Measurements from ENCODE around the gene RBP4. TPM values are rescaled to one million over a fixed set of nuclear protein-coding genes. Genes with fewer than 3 reads are reported as not detected.

RBP4 gene
- total RNA-seq, 2 donors from 2014 or later, result not detected

- ATAC-seq (replicated peaks in 1 of 2) (no peak), DNase-seq (no peak)
- H3K27ac Mint-ChIP-seq, result no peak overlapping the region
- H3K4me3 Mint-ChIP-seq, result no peak overlapping the region
- H3K9me3 Mint-ChIP-seq, result no peaks in the 10 kb centered on the region
- H3K4me1 Mint-ChIP-seq (ENCODE audit: low read depth), result no peaks in the 10 kb centered on the region
- H3K27me3 Mint-ChIP-seq (ENCODE audit: low read depth), result peaks cover 9% of the 10 kb centered on the region
- H3K36me3 Mint-ChIP-seq (ENCODE audit: insufficient read depth in 2 of 2), result no peaks in the 10 kb centered on the region
Measured at GRCh38 chr10:93591065-93591808, 9.8 kb downstream of the RBP4 start.

GRCh38 chr10:93590638-93591037 is 10.4 kb downstream of the RBP4 start:
- Mint-ChIP-seq H3K4me1 (ENCODE audit: low read depth) (no peaks in the 10 kb centered on the region), H3K9me3 (no peaks in the 10 kb centered on the region), H3K4me3 (no peak overlapping the region), H3K27me3 (ENCODE audit: low read depth) (peaks cover 9% of the 10 kb centered on the region), H3K27ac (no peak overlapping the region), H3K36me3 (ENCODE audit: insufficient read depth in 2 of 2) (no peaks in the 10 kb centered on the region)
- ATAC-seq (replicated peaks in 1 of 2) (no peak), DNase-seq (no peak)

GRCh38 chr10:93589648-93590562 is 11.1 kb downstream of the RBP4 start:
- Mint-ChIP-seq H3K4me1 (ENCODE audit: low read depth) (no peaks in the 10 kb centered on the region), H3K9me3 (no peaks in the 10 kb centered on the region), H3K4me3 (no peak overlapping the region), H3K27me3 (ENCODE audit: low read depth) (peaks cover 9% of the 10 kb centered on the region), H3K27ac (no peak overlapping the region), H3K36me3 (ENCODE audit: insufficient read depth in 2 of 2) (no peaks in the 10 kb centered on the region)
- ATAC-seq (replicated peaks in 1 of 2) (no peak), DNase-seq (no peak)

- no peak overlapping the region for H3K4me3 Mint-ChIP-seq
- ATAC-seq (replicated peaks in 1 of 2) (no peak), DNase-seq (no peak)
- peaks cover 10% of the 10 kb centered on the region for H3K27me3 Mint-ChIP-seq (ENCODE audit: low read depth)
- peaks cover 0 to 4% of the 10 kb centered on the region in 2 donors for H3K36me3 Mint-ChIP-seq (ENCODE audit: insufficient read depth in 2 of 2)
- no peak overlapping the region for H3K27ac Mint-ChIP-seq
- H3K9me3 Mint-ChIP-seq, result peaks cover 0 to 4% of the 10 kb centered on the region in 2 donors
- H3K4me1 Mint-ChIP-seq (ENCODE audit: low read depth), result no peaks in the 10 kb centered on the region
Measured at GRCh38 chr10:93584445-93584844, 16.6 kb downstream of the RBP4 start.

GRCh38 chr10:93580828-93581227 is 20.2 kb downstream of the RBP4 start:
- no peak for ATAC-seq (replicated peaks in 1 of 2)

GRCh38 chr10:93579985-93580711 is 20.9 kb downstream of the RBP4 start:
- peaks cover 0 to 4% of the 10 kb centered on the region in 2 donors for H3K36me3 Mint-ChIP-seq (ENCODE audit: insufficient read depth in 2 of 2)
- ATAC-seq (replicated peaks in 1 of 2) (no peak), DNase-seq (no peak)
- peaks cover 23% of the 10 kb centered on the region for H3K27me3 Mint-ChIP-seq (ENCODE audit: low read depth)
- H3K9me3 Mint-ChIP-seq, result peaks cover 0 to 6% of the 10 kb centered on the region in 2 donors
- H3K4me3 Mint-ChIP-seq, result no peak overlapping the region
- H3K27ac Mint-ChIP-seq, result no peak overlapping the region
- H3K4me1 Mint-ChIP-seq (ENCODE audit: low read depth), result no peaks in the 10 kb centered on the region

More at GRCh38 chr10:93580828-93581227, 20.2 kb downstream of the RBP4 start:
- H3K9me3 Mint-ChIP-seq, result peaks cover 0 to 6% of the 10 kb centered on the region in 2 donors
- H3K4me1 Mint-ChIP-seq (ENCODE audit: low read depth), result no peaks in the 10 kb centered on the region
- H3K27ac Mint-ChIP-seq, result no peak overlapping the region
- peaks cover 19% of the 10 kb centered on the region for H3K27me3 Mint-ChIP-seq (ENCODE audit: low read depth)
- no peak overlapping the region for H3K4me3 Mint-ChIP-seq
- no peak for DNase-seq
- peaks cover 0 to 4% of the 10 kb centered on the region in 2 donors for H3K36me3 Mint-ChIP-seq (ENCODE audit: insufficient read depth in 2 of 2)

GRCh38 chr10:93579089-93579488 is 21.9 kb downstream of the RBP4 start:
- Mint-ChIP-seq H3K36me3 (ENCODE audit: insufficient read depth in 2 of 2) (peaks cover 0 to 4% of the 10 kb centered on the region in 2 donors), H3K27ac (no peak overlapping the region), H3K9me3 (peaks cover 0 to 6% of the 10 kb centered on the region in 2 donors), H3K4me1 (ENCODE audit: low read depth) (no peaks in the 10 kb centered on the region), H3K27me3 (ENCODE audit: low read depth) (peaks cover 34% of the 10 kb centered on the region), H3K4me3 (no peak overlapping the region)
- no peak for DNase-seq
- ATAC-seq (replicated peaks in 1 of 2), result no peak

- no peak overlapping the region for H3K27ac Mint-ChIP-seq
- H3K36me3 Mint-ChIP-seq (ENCODE audit: insufficient read depth in 2 of 2), result peaks cover 0 to 4% of the 10 kb centered on the region in 2 donors
- no peak overlapping the region for H3K4me3 Mint-ChIP-seq
- ATAC-seq (replicated peaks in 1 of 2) (no peak), DNase-seq (no peak)
- H3K9me3 Mint-ChIP-seq, result peaks cover 0 to 6% of the 10 kb centered on the region in 2 donors
- H3K4me1 Mint-ChIP-seq (ENCODE audit: low read depth), result peaks cover 12% of the 10 kb centered on the region
- H3K27me3 Mint-ChIP-seq (ENCODE audit: low read depth), result peaks cover 48% of the 10 kb centered on the region
Measured at GRCh38 chr10:93577565-93577964, 23.5 kb downstream of the RBP4 start.

GRCh38 chr10:93576888-93577287 is 24.1 kb downstream of the RBP4 start:
- Mint-ChIP-seq H3K27me3 (ENCODE audit: low read depth) (peaks cover 54% of the 10 kb centered on the region), H3K9me3 (peaks cover 0 to 6% of the 10 kb centered on the region in 2 donors), H3K4me1 (ENCODE audit: low read depth) (peaks cover 12% of the 10 kb centered on the region), H3K4me3 (no peak overlapping the region), H3K36me3 (ENCODE audit: insufficient read depth in 2 of 2) (peaks cover 0 to 4% of the 10 kb centered on the region in 2 donors), H3K27ac (no peak overlapping the region)
- no peak for ATAC-seq (replicated peaks in 1 of 2)
- DNase-seq, result no peak

GRCh38 chr10:93573924-93574323 is 27.1 kb downstream of the RBP4 start:
- Mint-ChIP-seq H3K27ac (no peak overlapping the region), H3K4me1 (ENCODE audit: low read depth) (peaks cover 12% of the 10 kb centered on the region), H3K9me3 (no peaks in the 10 kb centered on the region), H3K27me3 (ENCODE audit: low read depth) (peaks cover 73% of the 10 kb centered on the region), H3K4me3 (no peak overlapping the region), H3K36me3 (ENCODE audit: insufficient read depth in 2 of 2) (no peaks in the 10 kb centered on the region)
- DNase-seq (no peak), ATAC-seq (replicated peaks in 1 of 2) (no peak)

GRCh38 chr10:93573051-93573909 is 27.8 kb downstream of the RBP4 start:
- ATAC-seq (replicated peaks in 1 of 2) (no peak), DNase-seq (no peak)
- Mint-ChIP-seq H3K9me3 (no peaks in the 10 kb centered on the region), H3K36me3 (ENCODE audit: insufficient read depth in 2 of 2) (no peaks in the 10 kb centered on the region), H3K27ac (no peak overlapping the region), H3K27me3 (ENCODE audit: low read depth) (peaks cover 71% of the 10 kb centered on the region), H3K4me3 (no peak overlapping the region), H3K4me1 (ENCODE audit: low read depth) (peaks cover 12% of the 10 kb centered on the region)

GRCh38 chr10:93572606-93573005 is 28.4 kb downstream of the RBP4 start:
- Mint-ChIP-seq H3K27me3 (ENCODE audit: low read depth) (peaks cover 73% of the 10 kb centered on the region), H3K36me3 (ENCODE audit: insufficient read depth in 2 of 2) (no peaks in the 10 kb centered on the region), H3K9me3 (no peaks in the 10 kb centered on the region), H3K27ac (no peak overlapping the region), H3K4me3 (no peak overlapping the region), H3K4me1 (ENCODE audit: low read depth) (peaks cover 12% of the 10 kb centered on the region)
- DNase-seq, result no peak
- ATAC-seq (replicated peaks in 1 of 2), result no peak

All from activated T-cell treated with anti-CD3 and anti-CD28 coated beads, Interleukin-2, amount 50 U/mL, for 72 hours (primary cell).